ENCODE data around the gene POM121. TPM values are rescaled to one million over a fixed set of nuclear protein-coding genes. Genes with fewer than 3 reads are reported as not detected.
"Not testable (repeated sequence)": the region's sequence is repeated elsewhere in the genome, so short reads cannot be mapped to it uniquely, and the experiment has no call there.

Gene POM121
- total and polyA plus RNA-seq, 10 of the 15 experiments (the other 5 are each of a cell fraction or from before 2014, with no cell fraction given) = 2.4 to 65.7 (median 14.1) TPM

DNA sequence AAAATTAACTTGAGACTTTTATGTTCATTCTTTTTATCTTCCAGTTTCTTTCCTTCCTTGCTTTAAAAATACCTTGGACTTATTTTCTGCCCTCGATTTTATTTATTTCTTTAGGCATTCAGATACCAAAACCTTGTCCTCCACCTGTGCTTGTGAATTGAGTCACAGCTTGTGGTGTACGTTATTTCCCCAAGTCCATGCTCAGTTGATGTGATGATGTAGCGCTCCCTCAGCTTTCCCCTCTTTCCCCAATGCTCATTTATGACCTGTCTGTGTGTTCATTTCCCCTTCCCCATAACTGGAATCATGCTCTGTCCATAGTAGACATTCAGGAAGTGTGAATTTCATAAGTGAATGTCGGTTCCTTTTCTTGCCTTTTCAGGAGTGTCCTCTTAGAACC lies 33.1 kb upstream of the POM121 start:
- SMC1A ChIA-PET (ENCODE audit: uncharacterized antibody, unreplicated experiment); H3K9me3 ChIP-seq (replicated peaks; ENCODE audit: control insufficient read depth, insufficient read depth, low read length); H4K20me1 ChIP-seq (ENCODE audit: control insufficient read depth, insufficient read depth); in situ Hi-C loops (cut with MboI); H3K79me2 ChIP-seq (ENCODE audit: control insufficient read depth, insufficient read depth, low read length); DNase-seq (ENCODE audit: low read depth, low spot score); H3K9ac ChIP-seq (ENCODE audit: control insufficient read depth, insufficient read depth, low read length); RAD21 ChIA-PET (ENCODE audit: unreplicated experiment); H3K27me3 ChIP-seq (replicated peaks in 1 of 2; ENCODE audit: control insufficient read depth in 2 of 2, insufficient read depth in 2 of 2, low read length in 1 of 2); intact Hi-C loops (cut with micrococcal nuclease; ENCODE audit: unreplicated experiment); H3K36me3 ChIP-seq (ENCODE audit: control insufficient read depth in 2 of 2, insufficient read depth in 2 of 2, low read length in 1 of 2); CTCF ChIA-PET; POLR2A ChIA-PET; H3K4me2 ChIP-seq (ENCODE audit: control insufficient read depth, insufficient read depth); FAIRE-seq; H3K4me1 ChIP-seq (ENCODE audit: control insufficient read depth, insufficient read depth, low read length); BruUV-seq (replicated peaks); ATAC-seq; H3K27ac ChIP-seq (ENCODE audit: control insufficient read depth, insufficient read depth); H2AFZ ChIP-seq (ENCODE audit: control insufficient read depth, low read depth, low read length); H3K4me3 ChIP-seq: not testable (repeated sequence)
- TF ChIP-seq RUNX3 (IDR thresholded peaks at IDR 0.05; ENCODE audit: low read length) (peak; percentile 21; the same call in 1 of the 2 replicates), JUNB (IDR thresholded peaks at IDR 0.05) (0 out of 2 replicates have a peak, but pooled peaks have one; percentile 11)
- WGBS (ENCODE audit: insufficient coverage, insufficient replicate concordance, low lambda C conversion rate, missing lambda C conversion rate) = 49% methylated on average over 4 of the region's 4 CpGs

DNA sequence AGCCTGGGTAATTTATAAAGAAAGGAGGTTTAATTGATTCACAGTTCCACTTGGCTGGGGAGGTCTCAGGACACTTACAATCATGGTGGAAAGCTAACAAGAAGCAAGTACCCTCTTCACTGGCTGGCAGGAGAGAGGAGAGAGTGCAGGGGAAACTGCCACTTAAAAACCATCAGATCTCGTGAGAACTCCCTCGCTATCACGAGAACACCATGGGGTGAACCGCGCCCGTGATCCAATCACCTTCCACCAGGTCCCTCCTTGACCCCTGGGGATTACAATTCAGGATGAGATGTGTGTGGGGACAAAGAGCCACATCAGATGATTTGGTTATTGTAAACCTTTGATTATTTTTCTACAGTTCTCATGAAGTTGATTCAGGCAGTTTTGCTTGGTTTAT lies 20.2 kb upstream of the POM121 start:
- H3K9me3 ChIP-seq (replicated peaks; ENCODE audit: control insufficient read depth, insufficient read depth, low read length); H2AFZ ChIP-seq (ENCODE audit: control insufficient read depth, low read depth, low read length); ATAC-seq; H3K36me3 ChIP-seq (ENCODE audit: control insufficient read depth in 2 of 2, insufficient read depth in 2 of 2, low read length in 1 of 2); H3K4me1 ChIP-seq (ENCODE audit: control insufficient read depth, insufficient read depth, low read length); H4K20me1 ChIP-seq (ENCODE audit: control insufficient read depth, insufficient read depth); DNase-seq (ENCODE audit: low read depth, low spot score); H3K4me3 ChIP-seq; POLR2A ChIA-PET; BruUV-seq (replicated peaks); H3K79me2 ChIP-seq (ENCODE audit: control insufficient read depth, insufficient read depth, low read length); H3K27me3 ChIP-seq (replicated peaks in 1 of 2; ENCODE audit: control insufficient read depth in 2 of 2, insufficient read depth in 2 of 2, low read length in 1 of 2); RAD21 ChIA-PET (ENCODE audit: unreplicated experiment); H3K27ac ChIP-seq (ENCODE audit: control insufficient read depth, insufficient read depth); H3K9ac ChIP-seq (ENCODE audit: control insufficient read depth, insufficient read depth, low read length); SMC1A ChIA-PET (ENCODE audit: uncharacterized antibody, unreplicated experiment); CTCF ChIA-PET; FAIRE-seq; H3K4me2 ChIP-seq (ENCODE audit: control insufficient read depth, insufficient read depth); intact Hi-C loops (cut with micrococcal nuclease; ENCODE audit: unreplicated experiment); in situ Hi-C loops (cut with MboI): not testable (repeated sequence)
- 100% methylated on average over 6 of the region's 6 CpGs for WGBS (ENCODE audit: insufficient coverage, insufficient replicate concordance, low lambda C conversion rate, missing lambda C conversion rate)

DNA sequence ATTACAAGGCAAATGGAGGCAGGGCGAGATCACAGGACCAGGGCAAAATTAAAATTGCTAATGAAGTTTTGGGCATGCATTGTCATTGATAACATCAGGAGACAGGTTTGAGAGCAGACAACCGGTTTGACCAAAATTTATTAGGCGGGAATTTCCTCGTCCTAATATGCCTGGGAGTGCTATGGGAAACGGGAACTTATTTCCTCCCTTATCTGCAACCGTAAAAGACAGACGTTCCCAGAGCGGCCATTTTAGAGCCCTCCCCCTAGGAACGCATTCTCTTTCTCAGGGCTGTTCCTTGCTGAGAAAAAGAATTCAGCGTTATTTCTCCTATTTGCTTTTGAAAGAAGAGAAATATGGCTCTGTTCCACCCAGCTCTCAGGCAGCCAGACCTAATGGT lies 16.5 kb upstream of the POM121 start:
- H3K79me2 ChIP-seq (ENCODE audit: control insufficient read depth, insufficient read depth, low read length); H3K4me2 ChIP-seq (ENCODE audit: control insufficient read depth, insufficient read depth); H3K27ac ChIP-seq (ENCODE audit: control insufficient read depth, insufficient read depth); BruUV-seq (replicated peaks); SMC1A ChIA-PET (ENCODE audit: uncharacterized antibody, unreplicated experiment); H3K9ac ChIP-seq (ENCODE audit: control insufficient read depth, insufficient read depth, low read length); in situ Hi-C loops (cut with MboI); H3K4me3 ChIP-seq; H3K27me3 ChIP-seq (replicated peaks in 1 of 2; ENCODE audit: control insufficient read depth in 2 of 2, insufficient read depth in 2 of 2, low read length in 1 of 2); RAD21 ChIA-PET (ENCODE audit: unreplicated experiment); H3K4me1 ChIP-seq (ENCODE audit: control insufficient read depth, insufficient read depth, low read length); H2AFZ ChIP-seq (ENCODE audit: control insufficient read depth, low read depth, low read length); H3K9me3 ChIP-seq (replicated peaks; ENCODE audit: control insufficient read depth, insufficient read depth, low read length); FAIRE-seq; DNase-seq (ENCODE audit: low read depth, low spot score); ATAC-seq; H4K20me1 ChIP-seq (ENCODE audit: control insufficient read depth, insufficient read depth); CTCF ChIA-PET; H3K36me3 ChIP-seq (ENCODE audit: control insufficient read depth in 2 of 2, insufficient read depth in 2 of 2, low read length in 1 of 2); intact Hi-C loops (cut with micrococcal nuclease; ENCODE audit: unreplicated experiment): not testable (repeated sequence)
- 96% methylated on average over 10 of the region's 10 CpGs for WGBS (ENCODE audit: insufficient coverage, insufficient replicate concordance, low lambda C conversion rate, missing lambda C conversion rate)
- POLR2A ChIA-PET = interaction anchor here (0.6 kb wide), 1 partner anchor 61 kb away, joined by 3 read pairs; no protein-coding TSS in a partner anchor

DNA sequence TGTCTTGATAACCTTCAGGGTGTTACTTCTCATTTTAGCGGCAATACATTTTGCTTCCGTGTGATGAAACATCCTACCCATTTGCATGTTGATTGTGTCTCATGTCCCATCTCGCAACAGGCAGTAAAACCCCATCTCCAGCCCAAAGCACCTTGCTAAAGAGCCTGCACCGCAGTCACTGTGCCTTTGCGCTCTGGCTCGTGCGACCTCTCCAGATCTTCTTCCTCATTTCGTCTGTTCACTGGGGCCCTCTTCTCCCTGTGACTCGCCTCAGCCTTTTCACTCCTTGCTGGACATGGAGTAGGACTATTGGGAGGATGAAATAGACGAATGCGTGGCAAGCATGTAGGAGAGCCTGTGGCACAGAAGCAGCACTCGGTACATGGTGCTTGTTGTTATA lies 13.5 kb upstream of the POM121 start:
- H3K9ac ChIP-seq (ENCODE audit: control insufficient read depth, insufficient read depth, low read length); RAD21 ChIA-PET (ENCODE audit: unreplicated experiment); in situ Hi-C loops (cut with MboI); H3K27me3 ChIP-seq (replicated peaks in 1 of 2; ENCODE audit: control insufficient read depth in 2 of 2, insufficient read depth in 2 of 2, low read length in 1 of 2); DNase-seq (ENCODE audit: low read depth, low spot score); H2AFZ ChIP-seq (ENCODE audit: control insufficient read depth, low read depth, low read length); H3K4me3 ChIP-seq; H3K4me1 ChIP-seq (ENCODE audit: control insufficient read depth, insufficient read depth, low read length); FAIRE-seq; intact Hi-C loops (cut with micrococcal nuclease; ENCODE audit: unreplicated experiment); CTCF ChIA-PET; H3K9me3 ChIP-seq (replicated peaks; ENCODE audit: control insufficient read depth, insufficient read depth, low read length); SMC1A ChIA-PET (ENCODE audit: uncharacterized antibody, unreplicated experiment); H3K27ac ChIP-seq (ENCODE audit: control insufficient read depth, insufficient read depth); BruUV-seq (replicated peaks); H3K4me2 ChIP-seq (ENCODE audit: control insufficient read depth, insufficient read depth); POLR2A ChIA-PET; ATAC-seq; H4K20me1 ChIP-seq (ENCODE audit: control insufficient read depth, insufficient read depth); H3K79me2 ChIP-seq (ENCODE audit: control insufficient read depth, insufficient read depth, low read length): not testable (repeated sequence)
- WGBS (ENCODE audit: insufficient coverage, insufficient replicate concordance, low lambda C conversion rate, missing lambda C conversion rate) = 94% methylated on average over 10 of the region's 12 CpGs
- peaks cover 0 to 13% of the 10 kb centered on the region in 2 experiments; a peak in 3 of 4 replicates for H3K36me3 ChIP-seq (ENCODE audit: control insufficient read depth in 2 of 2, insufficient read depth in 2 of 2, low read length in 1 of 2)

All from GM12878 (cell line).